ENCODE data around the gene IMPDH2.

The IMPDH2 gene

DNA sequence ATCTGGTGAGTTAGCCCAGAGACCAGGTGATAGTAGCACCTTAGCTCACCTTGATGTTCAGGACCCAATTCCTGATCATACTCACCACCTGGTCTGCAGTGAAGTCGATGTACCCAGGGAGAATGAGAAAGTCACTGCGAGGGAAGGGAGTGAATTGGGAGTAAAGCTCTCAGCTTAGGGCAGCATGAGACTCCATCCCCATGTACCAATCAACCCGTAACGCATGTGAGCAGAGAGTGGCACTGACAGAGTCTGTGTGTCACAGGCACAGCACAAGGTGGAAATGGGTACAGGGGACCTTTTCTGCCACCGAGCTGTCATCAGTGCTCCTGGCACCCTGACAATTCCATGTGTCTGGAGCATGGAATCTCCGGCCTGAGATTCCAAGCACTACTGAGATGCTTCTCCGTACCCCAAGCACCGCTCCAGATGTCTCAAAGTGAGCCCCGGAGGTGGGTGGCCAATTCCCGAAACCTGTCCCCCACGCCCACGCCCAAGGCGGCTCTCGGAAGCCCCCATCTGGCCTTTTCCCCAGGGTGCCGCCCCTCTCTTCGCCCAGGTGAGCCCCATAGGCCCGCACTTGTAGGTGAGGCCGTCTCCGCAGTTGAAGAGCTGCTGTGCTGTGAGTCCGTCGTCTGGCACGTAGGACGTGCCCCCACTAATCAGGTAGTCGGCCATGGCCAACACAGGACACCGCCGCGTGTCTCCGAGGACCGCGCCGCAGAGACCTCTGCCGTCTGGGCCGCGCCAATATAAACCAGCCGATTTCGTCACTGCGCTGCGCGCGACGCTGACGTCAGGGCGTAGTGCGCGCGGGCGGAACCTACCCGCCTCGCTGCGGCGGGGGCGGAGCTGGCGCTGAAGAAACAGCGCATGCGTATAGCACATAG lies at the start of gene IMPDH2:
Gene IMPDH2, minus strand, starts transcription at position 726 of the 890 bp plus-strand sequence. Its CDS starts 48 bp downstream, at position 678.
- peak; percentile 89 to 94 for DNase-seq (ENCODE audit: low read depth in 1 of 2, low spot score in 1 of 2)

DNA sequence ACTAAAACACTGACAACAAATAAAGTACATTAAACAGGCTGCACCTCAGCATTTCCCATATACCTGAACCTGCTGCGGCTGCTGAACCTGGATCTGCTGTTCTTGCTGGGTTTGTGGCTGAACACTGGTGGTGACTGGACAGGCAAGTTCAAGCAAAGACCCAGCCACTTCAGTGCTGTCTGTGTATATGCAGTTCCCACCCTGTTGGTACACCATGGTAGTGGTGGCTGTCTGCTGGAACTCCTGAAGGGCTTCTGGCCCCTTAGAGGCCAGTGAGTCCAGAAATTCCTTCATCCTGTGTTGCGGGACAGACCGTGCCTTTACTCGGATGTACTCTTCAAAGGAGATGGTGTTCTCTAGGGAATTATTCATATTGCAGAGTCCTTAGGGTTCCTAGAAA lies 47.4 kb upstream of the IMPDH2 start:
- DNase-seq (ENCODE audit: low read depth in 1 of 2, low spot score in 1 of 2), result no peak

DNA sequence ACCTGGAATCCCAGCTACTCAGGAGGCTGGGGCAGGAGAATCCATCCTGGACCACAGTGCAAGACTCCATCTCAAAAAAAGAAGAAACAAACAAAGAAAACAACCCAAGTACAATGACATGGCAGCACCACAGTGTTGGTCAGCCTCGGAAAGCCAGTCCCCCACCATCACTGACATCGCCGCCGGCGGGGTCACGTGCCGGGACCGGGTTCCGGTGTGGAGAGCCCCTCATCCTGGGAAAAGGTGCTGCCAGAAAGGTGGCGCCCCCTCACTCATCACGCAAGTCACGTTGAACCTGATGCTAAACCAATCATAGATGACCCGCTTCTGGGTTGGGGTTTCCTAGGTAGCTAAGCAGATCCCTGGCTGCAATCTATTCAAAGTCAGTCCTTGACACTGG lies 46.9 kb upstream of the IMPDH2 start:
- DNase-seq (ENCODE audit: low read depth in 1 of 2, low spot score in 1 of 2), result no peak

DNA sequence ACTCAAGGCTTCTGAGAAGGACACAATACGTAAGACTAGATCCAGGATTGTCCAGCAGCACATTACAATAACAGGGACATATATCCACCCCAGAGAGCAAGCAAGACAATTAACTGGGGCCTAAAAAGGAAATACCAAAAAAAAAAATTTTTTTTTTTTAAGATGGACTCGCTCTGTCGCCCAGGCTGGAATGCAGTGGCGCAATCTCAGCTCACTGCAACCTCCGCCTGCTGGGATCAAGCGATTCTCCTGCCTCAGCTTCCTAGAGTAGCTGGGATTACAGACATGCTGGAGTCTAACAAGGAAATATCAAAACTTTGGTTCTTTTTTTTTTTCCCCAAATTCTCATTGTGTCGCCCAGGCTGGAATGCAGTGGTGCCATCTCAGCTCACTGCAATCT lies 28.8 kb upstream of the IMPDH2 start:
- DNase-seq (ENCODE audit: low read depth in 1 of 2, low spot score in 1 of 2), result no peak

DNA sequence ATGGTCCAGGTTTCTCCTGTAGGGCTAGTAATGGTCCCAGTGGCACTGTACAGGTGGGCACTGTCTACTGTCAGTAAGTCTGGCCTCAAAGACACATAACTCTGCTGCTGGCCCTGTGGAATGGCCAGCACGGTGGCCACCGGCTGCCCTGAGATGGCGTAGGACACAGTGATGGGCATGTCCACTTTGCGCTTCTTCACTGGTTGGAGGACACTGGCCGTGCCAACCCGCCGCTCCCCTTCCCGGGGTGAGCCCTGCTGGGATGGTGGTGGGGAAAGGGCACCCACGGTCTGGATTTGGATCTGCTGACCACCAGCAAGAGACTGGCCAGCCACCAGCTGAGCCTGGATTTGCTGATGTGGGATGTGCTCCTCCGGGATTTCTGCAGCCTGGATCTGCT lies 28.1 kb upstream of the IMPDH2 start:
- no peak for DNase-seq (ENCODE audit: low read depth in 1 of 2, low spot score in 1 of 2)

DNA sequence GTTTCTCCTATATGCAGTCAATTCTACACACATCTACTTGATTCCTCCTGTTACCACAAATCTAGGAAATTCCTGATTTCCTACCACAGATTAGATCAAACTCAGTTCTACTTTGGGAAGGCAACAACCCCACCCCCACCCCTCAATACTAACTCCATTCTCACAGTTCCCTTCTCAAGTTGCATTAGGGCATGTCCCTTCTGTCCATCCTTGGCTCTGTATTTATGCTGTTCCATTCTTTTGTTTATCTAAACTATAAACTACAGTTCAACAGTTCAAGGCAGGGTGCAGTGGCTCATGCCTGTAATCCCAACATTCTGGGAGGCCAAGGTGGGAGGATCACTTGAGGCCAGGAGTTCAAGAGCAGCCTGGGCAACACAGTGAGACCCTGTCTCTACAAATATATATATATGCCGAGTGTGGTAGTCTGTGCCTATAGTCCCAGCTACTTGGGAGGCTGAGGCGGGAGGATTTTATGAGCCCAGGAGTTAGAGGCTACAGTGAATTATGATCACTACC lies 25.2 kb upstream of the IMPDH2 start:
- DNase-seq (ENCODE audit: low read depth in 1 of 2, low spot score in 1 of 2), result no peak

DNA sequence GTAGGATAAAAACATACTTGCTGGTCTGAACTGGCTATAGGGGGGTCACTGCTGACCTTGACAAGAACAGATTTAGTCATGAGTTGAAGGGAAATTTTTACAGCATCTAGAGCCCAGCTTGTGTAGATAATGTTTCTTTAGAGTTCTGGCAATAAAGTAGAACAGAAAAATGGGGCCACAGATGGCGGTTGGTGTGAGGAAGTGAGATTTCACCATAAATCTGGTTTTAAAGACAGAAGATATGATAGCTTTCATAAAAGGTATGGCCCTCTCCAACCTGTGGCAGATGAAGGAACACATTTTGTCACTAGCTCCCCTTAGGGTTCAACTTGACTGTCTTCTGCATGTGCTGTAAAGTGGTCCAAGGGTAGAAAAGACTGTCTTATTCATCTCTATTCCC lies 24.3 kb upstream of the IMPDH2 start:
- no peak for DNase-seq (ENCODE audit: low read depth in 1 of 2, low spot score in 1 of 2)

DNA sequence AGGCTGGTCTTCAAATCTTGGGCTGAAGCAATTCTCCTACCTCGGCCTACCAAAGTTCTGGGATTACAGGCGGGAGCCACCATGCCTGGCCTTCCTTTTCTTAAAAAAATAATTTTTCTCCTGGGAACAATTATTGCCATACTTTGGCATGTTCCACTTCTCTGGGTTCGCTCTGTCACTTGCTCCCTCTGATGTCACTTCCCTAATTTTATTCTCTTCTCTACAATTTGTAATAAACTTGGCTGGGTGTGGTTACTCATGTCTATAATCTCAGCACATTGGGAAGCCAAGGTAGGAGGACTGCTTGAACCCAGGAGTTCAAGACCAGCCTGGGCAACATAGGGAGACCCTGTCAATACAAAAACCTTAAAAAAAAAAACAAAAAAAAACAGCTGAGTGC lies 6.1 kb upstream of the IMPDH2 start:
- no peak for DNase-seq (ENCODE audit: low read depth in 1 of 2, low spot score in 1 of 2)

DNA sequence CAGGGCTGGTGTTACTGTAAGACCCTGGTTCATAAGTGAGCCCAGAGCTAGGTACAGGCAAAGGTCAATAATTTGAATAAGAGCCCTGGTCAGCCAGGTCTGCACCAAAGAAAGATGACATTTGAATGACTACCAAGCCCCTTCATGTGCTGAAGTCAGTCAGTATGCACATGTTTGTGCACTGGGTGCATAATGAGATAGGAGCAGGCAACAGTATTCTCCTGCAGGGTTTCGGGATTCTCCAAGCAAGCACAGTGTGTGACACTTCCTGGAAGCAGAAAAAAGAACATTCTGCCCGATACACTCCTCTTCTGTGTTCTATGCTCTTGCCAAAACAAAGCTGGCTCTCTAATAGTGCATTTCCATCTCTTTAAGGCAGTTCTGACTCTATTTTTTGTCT lies 5.5 kb upstream of the IMPDH2 start:
- DNase-seq (ENCODE audit: low read depth in 1 of 2, low spot score in 1 of 2), result no peak

DNA sequence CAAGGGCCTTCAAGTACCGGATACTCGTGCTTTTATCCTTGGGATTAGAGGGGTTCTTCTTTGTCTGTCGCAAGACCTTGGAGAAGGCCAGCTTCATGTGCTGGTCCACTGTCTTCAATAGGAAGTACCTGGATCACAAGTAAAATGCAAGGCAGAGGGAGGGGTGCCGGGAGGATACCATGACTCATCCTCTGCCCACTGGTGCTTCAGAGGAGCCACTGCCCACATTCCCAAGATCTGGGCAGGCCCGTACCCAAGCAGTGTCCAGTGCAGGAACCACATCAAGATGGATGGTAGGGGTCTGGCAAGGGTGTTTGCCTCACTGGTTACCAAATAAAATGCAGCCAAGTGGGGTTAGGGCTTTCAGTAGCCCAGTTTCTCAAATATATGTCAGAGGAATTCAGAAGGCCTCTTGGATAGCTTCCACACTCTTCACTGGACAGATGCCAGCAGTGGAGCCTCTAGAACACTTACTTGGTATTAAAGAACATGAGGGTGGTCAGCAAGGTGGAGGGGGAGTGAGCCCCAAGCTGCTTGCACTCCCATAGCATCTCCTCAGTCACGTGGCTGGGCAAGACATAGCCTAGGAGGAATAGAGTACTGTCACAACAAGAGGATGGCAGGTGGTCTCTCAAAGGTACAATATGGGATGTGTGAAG lies 3.6 kb upstream of the IMPDH2 start:
- DNase-seq (ENCODE audit: low read depth in 1 of 2, low spot score in 1 of 2), result no peak

DNA sequence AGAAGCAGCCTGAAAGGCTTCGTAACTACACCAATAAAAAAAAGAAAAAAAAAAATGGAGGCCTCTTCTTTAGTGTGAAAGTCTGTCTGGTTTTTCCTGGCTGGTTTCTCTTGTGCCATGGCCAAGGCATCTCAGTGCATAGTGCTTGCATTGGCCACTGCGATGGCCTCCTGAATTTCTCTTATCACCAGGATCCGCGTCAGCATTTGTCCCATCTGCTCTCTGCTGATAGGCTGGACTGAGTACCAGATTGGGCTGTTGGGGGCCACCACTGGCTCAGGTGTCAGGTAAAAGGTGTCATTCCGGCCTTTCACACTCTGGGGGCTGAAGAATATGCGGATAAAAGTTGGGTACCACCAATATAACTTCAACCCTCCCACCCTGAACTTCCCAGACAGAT lies 1.1 kb upstream of the IMPDH2 start:
- DNase-seq (ENCODE audit: low read depth in 1 of 2, low spot score in 1 of 2), result no peak

DNA sequence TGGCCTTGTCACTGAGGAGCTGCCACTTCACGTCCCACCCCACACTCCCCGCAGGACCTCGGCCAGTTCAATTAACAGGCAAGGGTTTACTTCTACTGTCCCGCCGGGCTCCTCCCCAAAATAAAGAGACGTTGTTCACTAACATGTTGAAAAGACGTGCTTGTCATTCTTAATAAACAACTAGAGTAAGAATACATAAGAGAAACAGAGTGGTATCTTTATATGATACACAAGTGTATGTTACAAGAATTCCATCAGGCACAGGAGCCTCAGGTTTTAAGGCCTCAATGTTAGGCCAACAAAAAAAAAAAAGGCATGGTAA lies 326 bp upstream of the IMPDH2 start:
- DNase-seq (ENCODE audit: low read depth in 1 of 2, low spot score in 1 of 2), result no peak

DNA sequence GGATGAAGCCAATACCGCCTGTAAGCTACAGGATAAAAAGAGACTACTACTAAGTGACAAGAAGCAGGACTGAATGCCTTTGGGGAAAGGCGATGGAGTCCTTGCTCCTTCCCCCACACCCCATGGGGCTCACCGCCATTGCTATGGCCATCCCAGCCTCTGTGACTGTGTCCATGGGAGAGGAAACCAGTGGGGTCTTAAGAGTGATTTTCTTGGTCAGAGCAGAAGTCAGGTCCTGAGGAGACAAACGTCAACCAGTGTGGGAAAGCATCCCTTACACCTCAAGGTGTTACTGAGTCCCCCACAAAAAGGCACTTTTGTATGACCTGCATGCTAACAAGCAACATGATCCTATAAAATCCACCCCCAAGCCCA lies 913 bp downstream of the IMPDH2 start:
- no peak for DNase-seq (ENCODE audit: low read depth in 1 of 2, low spot score in 1 of 2)

DNA sequence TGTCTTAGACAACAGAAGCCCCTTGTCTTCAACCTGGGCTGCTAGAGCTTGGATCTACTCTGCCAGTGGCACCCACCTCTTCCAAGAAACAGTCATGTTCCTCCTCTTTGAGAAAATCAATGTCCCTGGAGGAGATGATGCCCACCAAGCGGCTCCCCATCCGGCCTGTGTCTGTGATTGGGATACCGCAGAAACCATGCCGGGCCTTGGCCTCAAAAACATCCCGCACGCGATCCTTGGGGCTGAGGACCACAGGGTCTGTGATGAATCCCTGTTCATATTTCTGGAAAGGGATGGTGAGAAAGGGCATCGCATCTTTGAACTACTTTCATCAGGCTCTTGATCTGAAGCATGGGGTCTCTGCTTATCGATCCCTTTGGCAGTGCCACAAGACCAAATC lies 1.6 kb downstream of the IMPDH2 start:
- no peak for DNase-seq (ENCODE audit: low read depth in 1 of 2, low spot score in 1 of 2)

DNA sequence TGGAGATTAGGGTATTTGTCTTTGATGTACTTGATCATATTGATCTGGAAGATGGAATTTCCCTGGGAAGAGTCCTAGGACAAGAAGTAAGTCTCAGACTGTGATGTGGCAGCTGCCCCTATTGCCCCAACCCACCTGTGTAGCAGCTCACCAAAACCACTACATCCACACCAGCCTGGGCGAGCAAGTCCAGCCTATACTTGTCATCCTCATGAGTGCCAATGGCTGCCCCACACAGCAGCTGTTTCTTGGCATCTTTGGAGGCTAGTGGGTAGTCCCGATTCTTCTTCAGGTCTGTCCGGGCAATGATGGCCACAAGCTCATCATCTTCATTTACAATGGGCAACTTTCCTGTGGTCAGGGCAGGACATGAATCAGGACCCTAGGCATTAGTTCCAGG lies 2.7 kb downstream of the IMPDH2 start:
- no peak for DNase-seq (ENCODE audit: low read depth in 1 of 2, low spot score in 1 of 2)

DNA sequence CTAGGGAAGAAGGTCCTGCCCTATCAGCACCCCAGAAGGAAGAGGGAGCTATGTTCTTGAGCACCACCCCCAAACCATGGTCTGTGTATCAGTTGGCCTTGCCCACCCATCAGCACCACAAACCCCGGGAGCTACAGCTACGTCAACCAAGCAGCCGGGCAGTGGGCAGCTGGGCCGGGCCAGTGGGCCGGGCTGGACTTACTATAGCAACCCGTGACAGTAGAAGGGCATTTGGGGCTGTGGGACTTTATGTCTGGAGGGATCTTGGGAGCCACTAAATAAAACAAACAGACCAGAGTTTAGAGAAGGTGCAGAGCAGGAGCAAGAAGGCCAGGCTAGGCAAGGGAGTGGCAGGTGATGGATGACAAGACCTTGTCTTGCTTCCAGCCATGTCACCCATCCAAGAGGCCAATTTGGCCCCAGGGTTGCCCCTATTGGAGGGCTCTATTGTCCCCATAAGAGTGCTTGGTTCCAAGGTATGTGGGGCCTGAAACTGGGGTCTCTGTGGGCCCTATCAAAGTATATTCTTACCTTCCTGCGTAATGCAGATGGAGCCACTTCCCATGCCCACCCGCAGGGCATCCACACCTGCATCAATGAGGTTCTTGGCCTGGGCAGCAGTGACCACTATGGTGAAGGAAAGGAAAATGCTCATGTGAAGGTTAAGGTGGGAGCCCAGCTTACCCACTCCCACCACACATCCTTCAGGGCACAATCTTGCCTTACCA lies 3.2 kb downstream of the IMPDH2 start:
- DNase-seq (ENCODE audit: low read depth in 1 of 2, low spot score in 1 of 2), result no peak

DNA sequence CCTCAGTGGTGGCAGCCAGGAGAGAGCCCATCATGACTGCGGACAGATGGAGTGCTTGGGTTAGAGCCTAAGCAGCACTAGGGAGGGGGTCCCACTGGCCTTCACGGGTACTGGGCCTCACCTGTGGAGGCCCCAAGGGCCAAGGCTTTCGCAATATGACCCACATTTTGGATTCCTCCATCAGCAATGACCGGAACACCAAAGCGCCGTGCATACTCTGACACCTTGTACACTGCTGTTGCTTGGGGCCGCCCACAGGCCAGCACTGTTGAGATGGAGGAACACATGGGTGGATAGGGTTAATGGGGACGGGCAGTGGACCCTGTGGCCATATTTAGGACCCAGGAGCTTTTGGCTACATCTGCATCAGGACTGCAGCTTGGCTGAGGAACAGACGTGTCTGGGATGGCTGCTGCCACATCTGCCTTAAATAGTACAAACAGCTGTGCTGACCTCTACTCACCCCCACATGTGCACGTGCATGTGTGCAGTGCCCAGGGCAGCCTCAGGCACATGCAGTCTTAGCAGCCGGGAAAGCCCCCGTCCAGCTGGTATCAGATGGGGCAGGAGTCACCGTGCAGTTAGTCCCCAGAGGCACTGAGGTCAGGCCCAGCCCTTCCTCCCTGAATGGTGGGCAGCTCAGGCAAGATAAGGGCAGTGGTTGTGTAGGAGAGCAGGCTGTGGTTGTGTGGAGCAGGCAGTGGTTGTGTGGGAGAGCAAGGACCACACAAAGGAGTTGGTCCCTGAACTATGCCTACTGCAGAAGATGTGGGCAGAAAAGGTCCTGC lies 4.0 kb downstream of the IMPDH2 start:
- no peak for DNase-seq (ENCODE audit: low read depth in 1 of 2, low spot score in 1 of 2)

DNA sequence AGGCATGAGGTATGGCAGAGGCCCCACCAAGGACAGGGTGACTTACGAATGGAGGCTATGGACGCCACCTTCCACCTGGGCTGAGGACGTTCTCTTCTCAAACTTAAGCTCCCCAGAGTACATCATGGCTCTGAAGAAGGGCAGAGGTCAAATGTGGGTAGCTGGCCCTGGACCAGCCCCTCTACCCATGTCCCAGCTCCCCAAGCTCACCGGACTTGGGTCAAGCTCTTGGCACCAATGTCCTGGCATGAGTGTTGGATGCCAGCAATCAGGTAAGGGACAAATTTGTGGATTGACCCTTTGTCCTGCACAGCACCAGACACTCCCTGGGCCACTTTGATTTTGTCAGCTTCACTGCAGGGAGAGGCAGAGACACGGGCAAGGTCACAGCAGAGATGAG lies 4.7 kb downstream of the IMPDH2 start:
- DNase-seq (ENCODE audit: low read depth in 1 of 2, low spot score in 1 of 2), result no peak

DNA sequence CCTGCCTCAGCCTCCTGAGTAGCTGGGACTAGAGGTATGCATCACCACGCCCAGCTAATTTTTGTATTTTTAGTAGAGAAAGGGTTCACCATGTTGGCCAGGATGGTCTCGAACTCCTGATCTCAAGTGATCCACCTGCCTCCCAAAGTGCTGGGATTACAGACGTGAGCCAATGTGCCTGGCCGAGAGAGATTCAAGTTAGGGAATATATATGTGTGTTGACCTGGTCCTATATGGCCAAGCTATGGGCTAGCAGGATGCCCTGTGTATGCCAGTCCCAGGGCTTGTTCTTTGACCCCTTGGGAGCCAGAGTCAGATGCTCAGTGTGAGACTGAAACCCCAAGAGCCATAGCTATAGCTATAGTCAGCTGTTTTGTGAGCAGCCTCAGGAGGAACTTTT lies 5.4 kb downstream of the IMPDH2 start:
- DNase-seq (ENCODE audit: low read depth in 1 of 2, low spot score in 1 of 2), result no peak

DNA sequence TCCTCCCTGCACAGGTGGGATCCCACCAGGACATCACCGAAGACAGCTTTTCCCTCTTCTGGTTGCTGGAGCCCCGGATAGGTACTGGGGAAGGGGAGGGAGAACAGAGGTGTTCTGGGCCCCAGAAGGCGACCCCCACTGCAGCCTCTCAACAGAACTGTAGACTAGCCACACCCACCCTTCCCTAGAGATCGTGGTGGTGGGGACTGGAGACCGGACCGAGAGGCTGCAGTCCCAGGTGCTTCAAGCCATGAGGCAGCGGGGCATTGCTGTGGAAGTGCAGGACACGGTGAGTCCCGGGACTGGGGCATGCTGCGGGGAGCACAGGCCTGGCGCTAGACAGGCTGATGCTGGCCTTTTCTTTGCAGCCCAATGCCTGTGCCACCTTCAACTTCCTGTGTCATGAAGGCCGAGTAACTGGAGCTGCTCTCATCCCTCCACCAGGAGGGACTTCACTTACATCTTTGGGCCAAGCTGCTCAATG lies 6.5 kb downstream of the IMPDH2 start:
- DNase-seq (ENCODE audit: low read depth in 1 of 2, low spot score in 1 of 2), result no peak
